Measurements from ENCODE around the gene SLU7.

- TF ChIP-seq CTCF (IDR thresholded peaks at IDR 0.05) (no peak), POLR2A (IDR thresholded peaks at IDR 0.05) (peak; percentile 47 to 89)
These were observed 2.9 kb upstream of the SLU7 start, which contains the start of gene PTTG1 for GRCh38 chr5:160421625-160422258.
